ENCODE measurements around the gene COL28A1.
A peak's percentile ranks its signal among the peaks of the same experiment; 100 is the strongest.

Gene COL28A1

GRCh38 chr7:7438851-7439250 is 96.8 kb downstream of the COL28A1 start:
- TF ChIP-seq CTCF (IDR thresholded peaks at IDR 0.05; ENCODE audit: low read depth, low read length, missing control alignments), result no peak
- peak; percentile 53 for DNase-seq (ENCODE audit: low read depth)
- H3K4me3 ChIP-seq (ENCODE audit: low read depth, low read length), result no peak overlapping the region
- in situ Hi-C loops (cut with HindIII; ENCODE audit: low sequenced_read_pairs), result no loop called here

- no peak overlapping the region for H3K4me3 ChIP-seq (ENCODE audit: low read depth, low read length)
- no peak for TF ChIP-seq CTCF (IDR thresholded peaks at IDR 0.05; ENCODE audit: low read depth, low read length, missing control alignments)
- no peak for DNase-seq (ENCODE audit: low read depth)
- in situ Hi-C loops (cut with HindIII; ENCODE audit: low sequenced_read_pairs), result no loop called here
Observed at GRCh38 chr7:7435978-7436377, 99.7 kb downstream of the COL28A1 start.

- TF ChIP-seq CTCF (IDR thresholded peaks at IDR 0.05; ENCODE audit: low read depth, low read length, missing control alignments), result no peak
- in situ Hi-C loops (cut with HindIII; ENCODE audit: low sequenced_read_pairs), result no loop called here
- no peak overlapping the region for H3K4me3 ChIP-seq (ENCODE audit: low read depth, low read length)
- no peak for DNase-seq (ENCODE audit: low read depth)
Observed at GRCh38 chr7:7434329-7434728, 101.3 kb downstream of the COL28A1 start.

GRCh38 chr7:7433811-7434210 is 101.9 kb downstream of the COL28A1 start:
- H3K4me3 ChIP-seq (ENCODE audit: low read depth, low read length), result no peak overlapping the region
- no peak for DNase-seq (ENCODE audit: low read depth)
- in situ Hi-C loops (cut with HindIII; ENCODE audit: low sequenced_read_pairs), result no loop called here
- TF ChIP-seq CTCF (IDR thresholded peaks at IDR 0.05; ENCODE audit: low read depth, low read length, missing control alignments), result no peak

GRCh38 chr7:7432979-7433378 is 102.7 kb downstream of the COL28A1 start:
- no peak for TF ChIP-seq CTCF (IDR thresholded peaks at IDR 0.05; ENCODE audit: low read depth, low read length, missing control alignments)
- H3K4me3 ChIP-seq (ENCODE audit: low read depth, low read length), result no peak overlapping the region
- in situ Hi-C loops (cut with HindIII; ENCODE audit: low sequenced_read_pairs), result no loop called here
- DNase-seq (ENCODE audit: low read depth), result no peak

GRCh38 chr7:7428806-7429205 is 106.9 kb downstream of the COL28A1 start:
- H3K4me3 ChIP-seq (ENCODE audit: low read depth, low read length), result no peak overlapping the region
- no peak for DNase-seq (ENCODE audit: low read depth)
- in situ Hi-C loops (cut with HindIII; ENCODE audit: low sequenced_read_pairs), result loop anchor here (10.0 kb wide), 1 partner anchor 106 kb away; the partner anchor contains the start of gene COL28A1
- TF ChIP-seq CTCF (IDR thresholded peaks at IDR 0.05; ENCODE audit: low read depth, low read length, missing control alignments), result no peak

- DNase-seq (ENCODE audit: low read depth), result no peak
- no peak for TF ChIP-seq CTCF (IDR thresholded peaks at IDR 0.05; ENCODE audit: low read depth, low read length, missing control alignments)
- no peak overlapping the region for H3K4me3 ChIP-seq (ENCODE audit: low read depth, low read length)
- in situ Hi-C loops (cut with HindIII; ENCODE audit: low sequenced_read_pairs), result loop anchor here (10.0 kb wide), 1 partner anchor 107 kb away; the partner anchor contains the start of gene COL28A1
Observed at GRCh38 chr7:7427363-7427762, 108.3 kb downstream of the COL28A1 start.

All from astrocyte of the cerebellum (primary cell).